Fibroblast of skin of right quadriceps (primary cell): Measurements from ENCODE around the gene TRIM71.
"Not testable (repeated sequence)": the region's sequence is repeated elsewhere in the genome, so short reads cannot be mapped to it uniquely, and the experiment has no call there.

Experiments used
- DNase-seq: peaks from one replicate; pipeline ENCODE4 v3.0.0-alpha.2; 2013

TRIM71 gene

GRCh38 chr3:32844322-32844654, 26.5 kb downstream of the TRIM71 start:
- DNase-seq, result no peak

- no peak for DNase-seq
Observed at GRCh38 chr3:32844914-32845313, 27.1 kb downstream of the TRIM71 start.

DNA sequence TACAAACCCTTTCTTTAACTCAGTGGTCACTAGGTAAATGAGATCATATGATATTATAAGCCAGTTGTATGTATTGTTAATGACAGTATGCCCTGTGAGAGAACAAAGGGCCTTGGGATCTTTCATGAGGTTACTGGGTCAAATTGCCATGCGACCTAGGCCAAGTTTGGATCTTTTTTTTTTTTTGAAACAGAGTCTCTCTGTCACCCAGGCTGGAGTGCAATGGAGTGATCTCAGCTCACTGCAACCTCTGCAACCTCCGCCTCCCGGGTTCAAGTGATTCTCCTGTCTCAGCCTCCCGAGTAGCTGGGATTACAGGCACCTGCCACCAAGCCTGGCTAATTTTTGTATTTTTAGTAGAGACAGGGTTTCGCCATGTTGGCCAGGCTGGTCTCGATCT, 27.7 kb downstream of the TRIM71 start:
- not testable (repeated sequence) for DNase-seq

DNA sequence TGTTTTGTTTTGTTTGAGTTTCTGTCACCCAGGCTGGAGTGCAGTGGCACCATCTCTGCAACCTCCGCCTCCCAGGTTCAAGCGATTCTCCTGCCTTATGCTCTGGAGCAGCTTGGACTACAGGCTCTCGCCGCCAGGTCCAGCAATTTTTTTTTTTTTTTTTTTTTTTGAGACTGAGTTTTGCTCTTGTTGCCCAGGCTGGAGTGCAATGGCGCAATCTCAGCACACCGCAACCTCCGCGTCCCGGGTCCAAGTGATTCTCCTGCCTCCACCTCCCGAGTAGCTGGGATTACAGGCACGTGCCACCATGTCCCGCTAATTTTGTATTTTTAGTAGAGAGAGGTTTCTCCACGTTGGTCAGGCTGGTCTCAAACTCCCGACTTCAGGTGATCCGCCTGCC, 29.2 kb downstream of the TRIM71 start:
- not testable (repeated sequence) for DNase-seq

GRCh38 chr3:32847528-32847927, 29.7 kb downstream of the TRIM71 start:
- no peak for DNase-seq

GRCh38 chr3:32848215-32848614, 30.4 kb downstream of the TRIM71 start:
- DNase-seq, result no peak

- DNase-seq, result no peak
Observed at GRCh38 chr3:32849046-32849445, 31.2 kb downstream of the TRIM71 start.

DNA sequence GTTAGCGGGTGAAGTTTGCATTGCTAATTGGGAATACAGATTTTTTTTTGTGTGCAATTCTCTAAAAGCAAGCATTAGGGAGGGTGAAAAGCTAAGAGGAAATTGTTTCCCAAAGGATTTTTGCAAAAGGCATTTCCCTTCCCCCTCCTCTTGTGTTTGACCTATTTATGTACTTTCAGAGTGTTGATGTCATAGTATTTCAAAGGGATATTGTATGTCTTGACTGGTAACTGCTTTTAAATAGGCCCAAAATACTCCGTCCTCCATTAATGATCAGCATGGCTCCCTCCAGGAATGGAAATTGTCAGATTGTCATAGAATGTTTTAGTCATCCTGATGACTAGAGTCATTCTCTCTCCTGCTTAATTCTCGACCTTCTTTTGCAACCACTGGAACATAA, 32.4 kb downstream of the TRIM71 start:
- no peak for DNase-seq

DNA sequence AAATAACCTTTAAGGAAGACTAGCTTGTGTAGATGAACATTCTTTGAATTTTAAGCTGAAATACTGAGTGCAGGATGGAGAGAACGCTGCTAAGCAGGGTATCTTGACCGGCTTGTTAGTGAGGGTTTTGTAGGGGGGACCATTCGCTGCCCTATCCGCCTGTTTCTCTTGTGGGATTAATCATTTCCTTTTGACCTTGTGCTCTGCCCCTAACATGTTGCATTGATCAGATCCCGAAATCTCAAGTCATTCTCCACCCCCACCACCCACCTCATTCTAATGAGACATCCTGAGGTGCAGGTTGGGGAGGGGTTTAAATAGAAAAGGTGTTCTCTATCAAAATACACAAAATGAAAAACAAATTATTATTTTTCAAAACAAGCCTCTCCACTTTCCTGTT, 32.8 kb downstream of the TRIM71 start:
- DNase-seq, result no peak

DNA sequence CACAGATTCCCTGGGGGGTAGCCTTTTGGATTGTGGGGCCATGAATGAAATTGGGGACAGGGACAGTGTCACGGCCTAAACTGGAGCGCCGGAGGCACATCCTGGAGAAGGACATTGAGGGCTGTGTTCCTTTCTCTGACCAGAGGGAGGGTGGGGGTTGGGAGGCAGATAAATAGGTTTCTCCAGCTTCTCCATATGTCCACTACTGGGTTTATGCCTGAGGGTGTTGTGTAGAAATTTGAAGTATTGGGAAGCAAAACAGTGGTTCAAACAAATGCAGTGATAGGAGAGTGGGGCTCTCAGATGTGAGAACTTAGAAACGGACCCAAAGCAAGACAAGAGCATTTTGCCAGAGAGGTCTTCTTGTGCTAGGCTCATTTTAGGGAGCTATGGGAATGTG, 34.3 kb downstream of the TRIM71 start:
- no peak for DNase-seq

DNA sequence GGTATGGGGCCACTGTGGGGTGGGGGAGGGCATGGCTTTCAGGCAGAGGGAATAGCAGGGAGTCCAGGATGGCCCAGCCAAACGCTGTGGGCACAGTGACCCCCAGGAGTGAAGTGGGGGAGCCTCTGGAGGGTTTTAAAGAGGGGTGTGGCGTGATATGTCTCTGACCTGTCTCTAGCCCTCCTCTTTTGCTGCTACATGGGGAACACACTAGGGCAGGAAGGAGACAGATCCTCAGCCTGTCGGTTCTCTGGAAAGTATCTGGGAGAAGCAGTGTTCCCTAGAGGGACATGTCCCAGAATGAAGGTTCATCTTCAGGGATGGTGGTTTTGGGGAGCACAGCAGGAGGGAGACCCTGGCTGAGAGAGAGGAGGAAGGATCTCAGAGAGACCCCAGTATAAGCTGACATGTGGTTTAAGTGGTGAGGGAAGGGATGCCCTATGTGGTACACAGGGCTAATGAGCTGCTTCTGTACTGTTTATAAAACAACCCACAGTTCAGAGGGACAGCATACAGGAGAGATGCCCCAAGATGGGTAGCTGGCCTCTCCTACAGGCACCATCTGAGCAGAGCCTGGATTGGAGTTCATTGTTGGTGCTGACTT, 37.7 kb downstream of the TRIM71 start:
- no peak for DNase-seq

DNA sequence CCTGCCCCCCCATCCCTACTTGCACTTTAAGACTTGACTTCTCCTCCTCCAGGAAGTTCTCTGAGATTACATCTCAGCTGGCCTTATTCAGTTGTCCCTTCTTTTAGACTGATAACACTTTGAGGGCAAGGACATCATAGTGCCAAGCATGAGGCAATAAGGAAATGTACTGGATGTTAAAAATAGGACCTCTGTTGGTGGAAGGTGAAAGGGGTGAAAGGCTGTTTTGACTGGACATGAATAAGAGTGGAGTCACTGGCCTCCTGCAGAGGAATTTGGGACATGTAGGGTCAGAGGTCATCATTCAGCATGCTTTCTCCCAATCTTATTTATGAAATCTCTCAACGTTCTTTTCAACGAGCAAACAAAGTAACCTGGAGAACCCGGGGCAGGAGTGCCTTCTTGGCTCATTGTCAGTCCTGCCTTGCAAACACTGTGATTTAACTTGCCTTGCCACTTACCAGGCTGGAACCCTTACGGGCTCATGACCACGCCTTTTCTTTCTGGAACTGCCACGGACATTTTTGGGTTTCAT, 38.6 kb downstream of the TRIM71 start:
- no peak for DNase-seq

DNA sequence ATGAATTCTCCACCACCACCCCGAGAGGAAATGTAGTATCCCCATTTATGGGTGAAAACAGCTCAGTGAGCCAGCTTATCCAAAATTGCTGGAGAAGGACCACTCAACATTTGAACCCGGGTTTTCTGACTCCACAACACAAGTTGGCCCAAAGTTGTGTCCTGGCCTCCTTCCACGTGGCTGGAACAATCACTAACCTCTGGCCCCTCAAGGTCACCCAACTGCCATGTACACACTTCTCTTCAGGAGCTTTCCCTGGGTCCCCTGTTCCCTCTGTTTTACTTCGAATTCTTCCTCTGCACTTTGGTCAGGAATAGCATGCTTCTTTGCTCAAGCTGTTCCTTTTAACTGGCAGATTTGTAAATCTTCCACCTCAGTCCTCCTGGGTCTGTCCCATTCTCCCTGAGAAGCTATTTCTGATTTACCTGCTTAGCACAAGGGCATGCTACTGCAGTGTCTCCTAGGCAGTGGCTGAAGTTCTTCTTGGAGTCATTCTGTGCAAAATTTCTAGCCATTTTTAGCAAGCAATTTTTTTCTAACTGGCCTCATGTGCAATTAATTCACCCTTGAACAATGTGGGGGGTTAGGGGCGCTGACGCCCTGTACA, 39.2 kb downstream of the TRIM71 start:
- no peak for DNase-seq

DNA sequence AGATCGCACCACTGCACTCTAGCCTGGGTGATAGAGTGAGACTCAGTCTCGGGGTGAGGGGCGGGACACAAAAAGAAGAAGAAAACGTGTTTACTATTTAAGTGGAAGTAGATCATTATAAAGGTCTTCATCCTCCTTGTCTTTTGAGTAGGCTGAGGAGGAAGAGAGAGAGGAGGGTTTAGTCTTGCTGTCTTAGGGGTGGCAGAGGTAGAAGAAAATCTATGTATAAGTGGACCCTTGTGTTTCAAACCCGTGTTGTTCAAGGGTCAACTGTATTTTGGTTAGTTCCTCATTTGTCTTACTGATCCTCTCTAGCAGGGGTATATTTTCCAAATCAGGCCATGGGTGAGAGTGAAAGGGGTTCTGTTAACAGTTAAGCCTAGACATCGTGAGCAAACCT, 40.1 kb downstream of the TRIM71 start:
- DNase-seq, result no peak

DNA sequence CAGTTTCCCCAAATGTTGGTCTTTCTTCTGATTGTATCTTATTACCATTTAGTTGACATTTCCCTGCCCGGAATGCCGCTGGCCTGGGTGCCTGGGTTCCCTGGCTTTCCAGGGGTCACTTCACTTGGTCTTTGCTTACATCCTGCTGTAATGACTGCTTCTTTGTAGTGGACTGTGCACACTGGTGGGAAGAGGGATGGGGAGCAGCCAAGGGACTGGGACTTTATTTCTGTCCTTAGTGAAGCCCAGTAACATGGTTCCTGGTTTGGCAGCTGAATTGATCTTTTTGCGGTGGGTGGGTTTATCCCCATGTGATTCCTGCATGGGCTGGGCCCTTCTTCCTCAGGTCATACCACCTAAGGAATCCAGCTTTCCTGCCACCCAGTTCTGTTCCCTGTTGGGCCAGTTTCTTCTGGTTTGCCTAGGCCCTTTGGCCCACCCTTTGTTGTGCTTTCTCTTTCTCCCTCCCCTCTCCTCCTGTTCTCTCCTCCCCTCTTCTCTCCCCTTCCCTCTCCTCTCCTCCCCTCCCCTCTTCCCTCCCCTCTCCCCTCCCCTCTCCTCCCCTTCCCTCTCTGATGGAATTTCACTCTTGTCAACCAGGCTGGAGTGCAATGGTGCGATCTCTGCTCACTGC, 41.9 kb downstream of the TRIM71 start:
- DNase-seq, result no peak

- no peak for DNase-seq
Observed at GRCh38 chr3:32860499-32860898, 42.7 kb downstream of the TRIM71 start.

- DNase-seq, result no peak
Observed at GRCh38 chr3:32861681-32862080, 43.9 kb downstream of the TRIM71 start.

DNA sequence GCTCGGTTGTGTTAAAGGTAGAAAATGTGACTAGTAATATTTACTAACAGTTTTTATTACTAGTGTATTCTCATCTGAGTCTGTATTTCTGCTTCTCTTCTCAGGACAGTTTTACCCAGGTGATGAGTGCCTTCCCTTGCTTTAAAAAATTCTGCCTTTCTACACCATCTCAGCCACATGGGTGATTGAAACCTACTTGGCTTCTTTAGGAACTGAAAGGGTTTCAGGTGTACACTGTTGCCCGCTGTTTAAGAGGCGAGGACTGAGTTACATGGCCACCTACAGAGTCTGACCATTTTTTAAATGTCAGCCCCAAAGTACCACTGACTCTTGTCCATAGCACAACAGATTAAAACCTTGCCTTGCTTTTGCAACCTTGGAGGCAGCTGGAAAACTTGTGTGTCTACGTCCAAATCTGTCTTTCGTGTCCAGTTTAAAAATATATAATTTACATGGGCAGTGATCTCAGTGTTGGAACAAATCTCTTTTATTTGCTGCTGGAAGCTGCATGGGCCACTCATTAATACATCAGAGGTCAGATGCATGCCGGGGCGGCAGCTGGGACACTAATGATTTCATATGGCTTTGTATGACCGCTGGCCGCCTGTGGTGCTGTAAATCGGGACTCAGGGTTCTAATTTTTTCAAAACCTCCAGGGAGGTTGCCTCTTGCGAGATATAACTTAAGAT, 44.6 kb downstream of the TRIM71 start:
- DNase-seq, result no peak

GRCh38 chr3:32862936-32863487, 45.2 kb downstream of the TRIM71 start:
- no peak for DNase-seq

DNA sequence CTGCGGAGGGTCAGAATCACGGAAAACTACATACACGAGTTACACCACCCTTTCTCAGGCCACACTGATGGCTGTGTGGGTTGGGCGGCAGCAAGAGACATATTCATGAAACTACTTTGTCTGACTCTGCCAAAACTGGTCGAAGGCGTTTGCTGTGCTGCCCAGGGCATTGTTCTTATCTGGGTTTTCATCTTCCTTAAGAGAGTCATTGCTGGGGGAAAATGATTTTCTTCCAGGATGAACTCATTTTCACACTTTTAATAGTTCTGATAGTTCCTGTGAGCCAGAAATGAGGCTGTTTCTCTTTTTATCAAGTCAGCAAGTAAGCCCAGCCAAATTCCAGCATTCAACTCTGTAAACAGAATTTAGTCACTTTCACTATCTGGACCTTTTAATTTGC, 47.6 kb downstream of the TRIM71 start:
- DNase-seq, result no peak

DNA sequence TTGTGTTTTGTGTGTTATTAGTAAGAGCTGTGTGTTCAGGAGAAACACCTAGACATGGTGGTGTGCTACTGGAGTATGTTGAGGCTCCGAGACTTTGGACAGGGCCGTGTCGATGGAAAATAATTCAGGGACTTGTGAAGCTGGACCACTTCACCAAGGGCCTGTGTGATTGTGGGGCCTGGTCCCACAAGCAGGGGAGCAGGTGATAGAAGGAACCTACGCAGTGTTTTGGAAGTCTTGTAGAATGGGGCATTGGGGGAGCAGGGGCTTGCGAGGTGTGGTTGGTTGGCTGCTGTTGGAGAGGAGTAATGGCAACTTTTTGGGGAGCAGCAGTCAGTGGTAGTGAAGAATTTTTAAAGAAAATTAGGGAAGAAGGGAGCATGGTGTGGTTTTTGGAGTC, 48.7 kb downstream of the TRIM71 start:
- DNase-seq, result no peak

- DNase-seq, result no peak
Observed at GRCh38 chr3:32867954-32868353, 50.2 kb downstream of the TRIM71 start.

- no peak for DNase-seq
Observed at GRCh38 chr3:32868719-32869512, 51.1 kb downstream of the TRIM71 start.
